Fibroblast of skin of back (primary cell): ENCODE results near the gene SLC16A6. TPM values are rescaled to one million over a fixed set of nuclear protein-coding genes. Genes with fewer than 3 reads are reported as not detected.
A peak's percentile ranks its signal among the peaks of the same experiment; 100 is the strongest.
"Not testable (repeated sequence)": the region's sequence is repeated elsewhere in the genome, so short reads cannot be mapped to it uniquely, and the experiment has no call there.

Source experiments
- DNase-seq: peaks from one replicate; pipeline ENCODE4 v3.0.0-alpha.2; 2013
- polyA plus RNA-seq, 2 experiments: library from polyadenylated mRNA; unstranded; fragments of 120-200 nt; gene quantifications; one replicate each; pipeline ENCODE4 v1.2.1, GENCODE V29; 2013; ENCODE audit not compliant: insufficient read length in 2 of 2

Gene SLC16A6
- 0.08 TPM for polyA plus RNA-seq (2013, experiment 1 of 2; ENCODE audit: insufficient read length)
- polyA plus RNA-seq (2013, experiment 2 of 2; ENCODE audit: insufficient read length): 0.07 TPM

GRCh38 chr17:68290955-68291835 is at the start of gene SLC16A6, which contains the start of gene ARSG:
Gene SLC16A6 (minus strand): TSS chr17:68291127. CDS start chr17:68278320, 12,807 bp downstream.
Gene ARSG (plus strand): TSS chr17:68291495. CDS start chr17:68307494, 15,999 bp downstream.
- DNase-seq: peak; percentile 21

GRCh38 chr17:68334393-68334792 is 43.5 kb upstream of the SLC16A6 start:
- no peak for DNase-seq

- DNase-seq: not testable (repeated sequence)
Observed at GRCh38 chr17:68331932-68332331, 41.0 kb upstream of the SLC16A6 start.

- no peak for DNase-seq
Observed at GRCh38 chr17:68329331-68329730, 38.4 kb upstream of the SLC16A6 start.

GRCh38 chr17:68328676-68329075 is 37.7 kb upstream of the SLC16A6 start:
- DNase-seq: no peak

GRCh38 chr17:68327823-68328557 is 37.1 kb upstream of the SLC16A6 start:
- DNase-seq: no peak

- DNase-seq: no peak
Observed at GRCh38 chr17:68326681-68327080, 35.8 kb upstream of the SLC16A6 start.

- no peak for DNase-seq
Observed at GRCh38 chr17:68325961-68326360, 35.0 kb upstream of the SLC16A6 start.

- no peak for DNase-seq
Observed at GRCh38 chr17:68324654-68325336, 33.9 kb upstream of the SLC16A6 start.

- DNase-seq: no peak
Observed at GRCh38 chr17:68324114-68324513, 33.2 kb upstream of the SLC16A6 start.

- no peak for DNase-seq
Observed at GRCh38 chr17:68322630-68323029, 31.7 kb upstream of the SLC16A6 start.

- DNase-seq: no peak
Observed at GRCh38 chr17:68321556-68321954, 30.6 kb upstream of the SLC16A6 start.

GRCh38 chr17:68320943-68321555 is 30.1 kb upstream of the SLC16A6 start:
- no peak for DNase-seq

- no peak for DNase-seq
Observed at GRCh38 chr17:68320311-68320865, 29.5 kb upstream of the SLC16A6 start.

GRCh38 chr17:68319410-68320162 is 28.7 kb upstream of the SLC16A6 start:
- no peak for DNase-seq

GRCh38 chr17:68318103-68318991 is 27.4 kb upstream of the SLC16A6 start:
- peak; percentile 54 for DNase-seq

GRCh38 chr17:68317458-68317857 is 26.5 kb upstream of the SLC16A6 start:
- DNase-seq: no peak

- DNase-seq: no peak
Observed at GRCh38 chr17:68315930-68316329, 25.0 kb upstream of the SLC16A6 start.

GRCh38 chr17:68314916-68315535 is 24.1 kb upstream of the SLC16A6 start:
- DNase-seq: no peak

- no peak for DNase-seq
Observed at GRCh38 chr17:68310152-68310551, 19.2 kb upstream of the SLC16A6 start.
